GDM1 (cell line): ENCODE results near the gene RTL9.

ENCODE experiments used
- DNase-seq: peaks from one replicate; lab custom pipeline; 2025; lab: John Stamatoyannopoulos, UW

The RTL9 gene

DNA sequence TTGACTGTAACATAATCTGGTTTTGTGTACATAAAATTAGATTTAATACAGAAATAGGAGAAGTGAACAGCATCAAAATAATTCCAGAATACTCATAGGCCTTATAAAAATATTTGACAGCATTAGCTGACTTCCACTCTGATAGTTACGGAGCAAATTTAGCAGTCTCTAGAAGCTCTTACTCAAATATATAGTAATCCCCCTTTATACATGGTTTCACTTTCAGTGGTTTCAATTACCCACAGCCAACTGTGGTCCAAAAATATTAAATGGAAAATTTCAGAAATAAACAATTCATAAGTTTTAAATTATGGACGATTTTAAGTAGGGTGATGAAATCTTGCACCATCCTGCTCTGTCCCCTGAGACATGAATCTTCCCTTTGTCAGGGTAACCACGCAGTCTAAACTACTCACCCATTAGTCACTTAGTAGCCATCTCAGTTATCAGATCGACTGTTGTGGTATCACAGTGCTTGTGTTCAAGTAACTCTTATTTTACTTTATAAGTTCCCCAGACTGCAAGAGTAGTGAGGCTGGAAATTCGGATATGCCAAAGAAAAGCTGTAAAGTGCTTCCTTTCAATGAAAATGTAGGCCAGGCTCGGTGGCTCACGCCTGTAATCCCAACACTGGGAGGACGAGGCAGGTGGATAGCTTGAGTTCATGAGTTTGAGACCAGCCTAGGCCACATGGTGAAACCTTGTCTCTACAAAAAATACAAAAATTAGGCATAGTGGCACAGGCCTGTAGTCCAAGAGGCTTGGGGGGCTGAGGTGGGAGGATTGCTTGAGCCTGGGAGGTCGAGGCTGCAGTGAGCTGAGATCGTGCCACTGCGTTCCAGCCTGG, 17.2 kb upstream of the RTL9 start:
- no peak for DNase-seq

DNA sequence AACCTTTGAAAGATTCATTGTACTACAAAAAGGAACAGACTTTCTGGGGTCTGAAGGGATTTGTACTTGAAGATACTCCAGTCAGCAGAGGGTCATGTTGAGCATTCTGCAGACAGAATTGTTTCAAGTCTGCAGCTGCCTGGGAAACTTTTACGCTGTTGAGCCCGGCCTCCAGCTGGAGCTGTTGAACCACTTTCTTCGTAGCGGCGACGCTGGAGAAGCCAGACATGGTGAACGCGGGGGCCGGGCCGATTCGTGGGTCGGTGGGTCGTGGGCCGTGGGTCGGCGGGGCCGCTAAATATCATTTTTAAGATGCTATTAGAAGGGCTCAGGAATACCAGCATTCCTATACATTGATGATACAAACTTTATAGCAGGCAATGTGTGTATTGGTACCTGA, 12.0 kb upstream of the RTL9 start:
- no peak for DNase-seq

DNA sequence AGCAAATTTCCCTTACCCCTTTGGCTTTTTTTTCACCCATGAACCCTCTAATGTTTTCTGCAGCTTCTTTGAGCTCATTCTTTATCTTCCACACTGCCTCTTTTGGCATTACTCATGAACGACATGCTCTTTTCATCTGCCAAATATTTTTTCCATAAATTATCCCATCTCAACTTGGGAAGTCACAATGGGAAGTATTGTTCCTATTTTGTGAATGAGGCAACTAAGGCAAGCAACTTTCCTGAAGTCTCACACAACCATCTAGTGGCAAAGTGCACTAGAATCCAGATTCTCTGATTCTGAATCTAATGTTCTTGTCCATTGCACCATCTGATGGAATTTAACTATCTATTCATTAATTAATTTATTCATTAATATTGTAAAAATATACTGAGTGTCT, 625 bp downstream of the RTL9 start:
- DNase-seq, result no peak

DNA sequence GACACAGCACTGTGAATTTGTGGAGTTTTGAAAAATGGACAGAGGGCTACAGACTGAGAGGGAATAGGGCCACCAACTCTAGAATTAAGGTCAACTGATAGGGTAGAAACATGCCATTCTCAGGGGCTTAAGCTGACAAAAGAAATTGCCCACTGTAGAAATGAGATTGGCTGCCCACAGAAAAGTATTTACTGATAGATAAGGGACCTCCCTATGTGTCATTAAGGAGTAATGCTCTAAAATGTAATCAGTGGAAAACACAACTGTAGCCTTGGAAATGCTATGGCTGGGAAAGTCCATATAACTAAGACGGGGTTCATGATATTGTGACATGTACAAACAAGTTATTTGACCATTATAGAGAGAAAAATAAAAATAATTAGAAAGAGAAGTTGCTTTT, 4.6 kb downstream of the RTL9 start:
- no peak for DNase-seq

DNA sequence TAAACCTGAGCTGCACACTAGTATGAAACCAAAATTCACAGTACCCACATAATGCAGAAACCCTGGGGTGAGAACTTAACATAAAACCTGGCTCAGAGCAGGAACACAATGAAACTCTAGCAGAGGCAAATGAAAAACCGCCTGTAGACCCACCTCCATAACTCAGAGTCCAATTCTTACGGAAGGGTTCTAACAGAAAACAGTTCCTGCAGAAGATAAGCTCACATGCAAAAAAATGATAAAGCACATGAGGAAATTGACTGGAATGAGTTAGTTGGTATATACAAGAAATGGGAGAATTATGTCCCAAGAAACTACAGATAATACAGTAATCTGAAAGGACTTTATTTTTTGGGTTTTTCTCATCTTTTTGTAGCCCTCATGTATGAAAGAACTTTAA, 14.7 kb downstream of the RTL9 start:
- no peak for DNase-seq

DNA sequence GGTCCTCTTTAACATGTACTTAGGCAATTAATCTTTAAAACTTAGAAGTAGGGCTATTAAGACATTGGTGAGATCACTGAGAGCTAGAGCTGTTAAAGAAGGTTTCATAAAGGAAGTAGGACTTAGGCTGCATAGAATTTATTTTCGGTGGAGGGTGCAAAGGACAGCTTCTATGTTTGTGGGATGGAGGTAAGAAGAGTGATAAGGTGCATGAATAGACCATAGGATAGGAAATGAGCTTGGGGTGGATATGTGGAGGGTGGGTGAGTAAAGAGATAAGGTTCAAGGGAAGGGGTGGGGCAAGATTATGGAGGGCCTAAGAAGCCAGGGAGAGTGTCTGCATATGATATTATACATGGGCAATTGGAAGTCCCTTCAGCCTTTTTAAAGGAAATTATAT, 15.9 kb downstream of the RTL9 start:
- DNase-seq, result no peak

DNA sequence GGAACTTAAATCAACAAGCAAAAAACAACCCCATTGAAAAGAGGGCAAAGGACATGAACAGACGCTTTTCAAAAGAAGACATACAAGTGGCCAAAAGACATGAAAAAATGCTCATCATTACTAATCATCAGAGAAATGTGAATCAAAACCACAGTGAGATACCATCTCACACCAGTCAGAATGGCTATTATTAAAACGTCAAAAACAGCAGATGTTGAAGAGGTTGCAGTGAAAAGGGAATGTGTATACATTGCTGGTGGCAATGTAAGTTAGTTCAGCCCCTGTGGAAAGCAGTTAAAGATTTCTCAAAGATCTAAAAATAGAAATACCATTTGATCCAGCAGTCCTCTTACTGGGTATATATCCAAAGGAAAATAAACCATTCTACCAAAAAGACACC, 22.6 kb downstream of the RTL9 start:
- no peak for DNase-seq

DNA sequence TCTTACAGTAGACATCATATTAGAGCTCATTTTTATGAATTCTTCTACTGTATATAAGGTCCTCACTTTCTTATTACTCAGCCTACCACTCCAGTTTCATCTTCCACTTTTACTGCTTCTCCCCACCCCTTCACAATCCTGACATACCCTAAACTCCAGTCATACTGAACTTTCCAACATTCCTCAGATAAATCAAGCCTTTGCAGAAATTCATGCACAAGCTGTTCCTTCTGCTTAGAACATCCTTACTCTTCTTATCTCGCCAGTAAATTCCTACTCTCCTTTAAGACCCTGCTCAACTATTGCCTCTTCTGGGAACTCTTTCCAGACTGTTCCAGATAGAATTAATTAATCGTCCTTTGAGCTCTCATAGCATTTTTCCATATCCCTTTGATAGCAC, 24.8 kb downstream of the RTL9 start:
- DNase-seq, result no peak

DNA sequence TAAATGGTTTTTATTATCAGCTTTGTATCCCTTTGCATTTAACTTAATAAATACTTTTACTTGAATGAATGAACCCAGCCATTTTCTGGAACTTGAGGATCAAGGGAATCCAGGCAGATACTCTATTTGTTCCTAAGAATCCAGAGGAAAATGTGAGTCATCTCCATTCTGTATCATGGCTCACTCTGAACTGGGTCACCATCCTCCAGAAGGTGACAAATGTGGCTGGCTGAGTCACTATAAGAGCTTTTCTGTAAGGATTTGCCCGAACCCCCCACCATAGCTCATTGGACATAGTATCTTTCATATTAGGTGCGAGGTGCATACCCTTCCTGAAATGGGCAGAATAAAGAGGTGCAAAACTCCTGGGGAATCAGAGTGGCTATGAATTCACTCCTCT, 25.8 kb downstream of the RTL9 start:
- DNase-seq, result no peak

DNA sequence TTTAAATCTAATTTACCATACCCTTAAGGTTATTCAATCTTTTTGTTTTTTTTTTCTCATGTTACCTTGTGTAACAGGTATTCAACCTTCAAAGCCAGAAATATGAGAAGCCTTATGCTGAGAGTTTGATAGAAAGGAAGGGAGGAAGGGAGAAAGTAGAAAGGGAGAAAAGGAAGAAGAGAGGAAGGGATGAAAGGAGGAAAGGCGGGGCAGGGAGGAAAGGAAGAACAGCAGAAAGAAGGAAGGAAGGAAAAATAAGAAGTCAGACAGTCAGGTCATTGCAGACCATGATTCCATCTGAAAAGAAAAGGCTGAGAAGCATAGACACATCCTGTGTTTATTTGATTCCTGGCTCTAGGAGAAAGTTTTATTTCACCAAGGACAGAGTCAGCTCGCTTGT, 30.9 kb downstream of the RTL9 start:
- no peak for DNase-seq

DNA sequence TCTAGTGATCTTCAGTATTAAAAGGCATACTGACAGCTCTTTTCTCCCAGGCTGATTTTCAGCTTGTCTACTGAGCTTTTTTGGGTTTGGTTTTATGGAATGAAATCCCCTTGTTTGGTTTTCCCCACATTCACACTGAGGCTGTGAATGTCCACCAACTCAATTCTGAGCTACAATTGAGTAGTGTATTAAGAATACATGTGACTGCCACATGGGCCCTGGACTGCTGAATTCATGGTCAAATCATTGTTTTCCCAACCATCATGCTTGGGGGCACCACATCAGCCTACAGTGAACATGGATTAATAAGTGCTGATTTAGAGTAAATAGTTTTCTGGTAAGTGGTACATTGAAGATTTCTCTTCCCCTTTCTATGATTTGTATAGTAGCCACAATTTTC, 32.4 kb downstream of the RTL9 start:
- no peak for DNase-seq

DNA sequence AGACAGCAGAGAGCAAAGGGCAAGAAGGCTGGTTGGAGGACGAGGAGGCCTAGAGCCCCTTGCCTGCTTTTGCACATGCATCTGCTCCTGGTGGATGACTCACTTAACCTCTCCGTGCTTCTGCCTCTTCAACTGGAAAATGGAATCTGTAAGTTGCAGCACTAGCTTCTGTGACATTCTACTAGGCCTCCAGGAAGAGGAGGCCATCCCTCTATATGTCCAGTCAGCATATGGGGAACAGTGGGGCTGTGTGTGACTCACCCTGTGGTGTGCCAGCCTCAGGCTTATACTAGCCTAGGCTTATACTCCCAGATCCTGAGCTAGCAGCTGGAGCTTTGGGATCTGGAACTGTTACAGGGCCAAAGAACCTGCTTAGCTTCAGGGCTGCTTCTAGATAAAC, 36.0 kb downstream of the RTL9 start:
- DNase-seq, result no peak

DNA sequence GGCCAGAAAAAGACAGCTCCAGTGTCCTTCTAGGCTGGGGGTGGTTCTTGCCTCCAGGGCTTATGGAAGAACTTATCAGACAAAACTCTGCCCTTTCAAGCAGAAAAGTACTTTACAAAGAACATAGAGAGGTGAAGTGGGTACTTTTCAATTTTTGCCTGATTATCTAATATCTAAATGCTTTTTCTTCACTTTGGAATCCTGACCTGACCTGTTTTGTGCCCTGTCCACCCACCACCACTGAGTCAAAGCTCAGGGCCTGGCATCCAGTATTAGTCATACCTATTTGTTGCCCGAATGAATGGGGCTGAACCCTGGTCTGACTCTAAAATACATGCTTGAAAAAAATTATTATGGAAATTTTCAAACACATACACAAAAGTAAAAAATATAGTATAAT, 37.2 kb downstream of the RTL9 start:
- no peak for DNase-seq

DNA sequence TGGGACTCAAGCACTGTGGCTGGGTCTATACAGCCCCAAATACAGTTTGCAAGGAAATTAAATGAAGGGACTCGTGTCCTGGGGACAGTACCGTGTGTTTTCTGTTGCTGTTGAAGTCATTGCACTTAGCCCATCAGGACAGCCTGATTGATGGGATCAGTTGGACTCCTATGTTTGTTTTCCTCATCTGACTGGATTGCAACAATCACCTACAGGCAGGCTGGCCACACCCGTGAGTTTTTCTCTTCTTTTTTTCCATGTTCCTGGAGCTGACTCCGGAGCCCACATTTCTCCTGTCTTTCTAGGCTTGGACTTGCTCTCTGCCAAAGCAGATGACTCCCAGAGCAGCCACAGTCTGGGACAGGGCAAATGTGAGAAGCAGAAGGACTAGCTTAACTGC, 38.1 kb downstream of the RTL9 start:
- no peak for DNase-seq

DNA sequence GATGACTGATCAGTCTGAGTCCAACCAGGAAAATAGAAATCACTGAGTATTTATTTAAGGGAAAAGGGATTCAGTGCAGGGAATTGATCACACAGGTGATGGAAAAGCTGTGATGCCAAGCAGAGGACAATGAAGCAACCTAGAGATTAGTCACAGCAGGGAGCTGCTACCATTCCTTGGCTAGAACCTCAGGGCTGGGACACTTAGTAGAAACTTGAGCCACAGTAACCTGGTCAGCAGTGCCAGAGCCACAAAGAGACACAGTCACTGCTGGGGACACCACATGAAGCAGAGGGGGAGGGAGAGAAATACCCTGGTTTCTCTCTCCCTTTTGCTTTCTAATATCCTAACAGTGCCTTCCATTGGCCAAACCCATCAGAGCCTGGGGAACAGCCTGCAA, 38.7 kb downstream of the RTL9 start:
- DNase-seq, result no peak

DNA sequence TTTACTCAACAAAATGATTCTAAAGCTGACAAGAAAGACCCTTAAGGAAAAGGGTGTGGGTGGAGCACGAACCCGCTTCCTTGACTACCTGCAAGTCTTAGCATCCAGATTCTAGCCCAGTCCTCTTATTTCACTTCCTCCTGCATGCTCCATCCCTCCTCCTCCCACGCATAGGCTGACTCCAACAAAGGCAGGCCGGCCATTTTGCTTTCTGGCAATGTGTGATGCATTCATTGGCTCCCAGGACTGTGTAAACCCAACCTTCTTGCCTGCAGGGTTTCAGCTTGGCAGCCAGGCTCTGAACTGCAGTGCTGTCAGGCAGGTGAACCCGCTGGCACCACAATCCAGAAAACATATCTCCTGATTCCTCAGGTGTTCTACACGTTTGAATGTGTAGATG, 39.3 kb downstream of the RTL9 start:
- DNase-seq, result no peak

DNA sequence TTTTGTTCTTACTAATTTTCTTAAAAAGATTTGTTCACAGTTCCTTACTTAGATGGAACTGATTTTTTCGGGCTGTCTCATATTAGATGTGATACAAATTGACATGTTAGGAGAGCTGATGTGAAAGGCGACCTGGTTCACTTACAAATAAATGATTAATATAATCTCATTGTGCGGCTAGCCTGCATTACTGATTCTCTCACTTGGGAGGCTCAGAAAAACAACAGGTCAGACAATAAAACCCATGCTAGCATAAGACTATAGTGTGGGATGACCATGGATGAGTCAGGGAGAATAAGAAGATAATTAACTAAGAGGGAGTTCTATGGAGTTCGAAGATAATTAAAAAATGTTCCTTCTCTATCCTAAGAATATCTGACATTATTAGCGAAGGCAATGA, 40.8 kb downstream of the RTL9 start:
- DNase-seq, result no peak

DNA sequence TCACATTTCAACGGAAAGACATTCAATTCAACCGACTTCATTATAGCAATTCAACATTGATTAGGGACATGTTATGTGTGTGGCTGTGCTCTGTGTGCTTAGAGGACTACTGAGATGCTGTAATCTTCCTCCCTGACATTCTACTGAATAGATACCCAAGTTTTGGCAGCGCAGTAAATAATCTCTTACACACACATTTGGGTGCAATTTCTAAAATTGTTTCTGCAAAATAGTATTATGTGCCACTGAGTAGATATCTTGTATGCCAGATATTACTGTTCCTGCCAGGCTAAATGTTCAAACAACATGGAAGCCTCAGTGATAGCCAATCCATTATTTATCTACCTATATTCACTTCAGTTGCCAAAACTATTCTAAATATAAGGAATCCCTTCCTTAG, 41.3 kb downstream of the RTL9 start:
- no peak for DNase-seq

DNA sequence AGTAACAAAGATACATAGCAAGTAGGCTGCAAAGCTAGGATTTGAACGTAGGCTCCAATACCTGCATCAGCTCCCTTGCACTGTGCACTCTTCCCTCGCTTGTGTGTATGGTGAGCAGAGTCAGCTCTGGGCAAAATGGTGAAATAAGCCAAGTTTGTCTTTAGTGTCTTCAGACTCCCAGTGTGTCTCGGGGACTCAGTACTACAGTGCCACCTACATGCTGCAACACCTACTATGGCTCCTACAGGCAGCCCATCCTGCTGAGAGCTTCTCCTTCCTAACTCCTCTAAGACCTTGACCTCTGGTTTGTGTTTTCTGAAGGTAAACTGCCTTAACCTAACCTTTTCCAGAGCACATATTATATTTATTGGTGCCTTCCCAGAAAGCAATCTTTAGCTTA, 42.5 kb downstream of the RTL9 start:
- no peak for DNase-seq

DNA sequence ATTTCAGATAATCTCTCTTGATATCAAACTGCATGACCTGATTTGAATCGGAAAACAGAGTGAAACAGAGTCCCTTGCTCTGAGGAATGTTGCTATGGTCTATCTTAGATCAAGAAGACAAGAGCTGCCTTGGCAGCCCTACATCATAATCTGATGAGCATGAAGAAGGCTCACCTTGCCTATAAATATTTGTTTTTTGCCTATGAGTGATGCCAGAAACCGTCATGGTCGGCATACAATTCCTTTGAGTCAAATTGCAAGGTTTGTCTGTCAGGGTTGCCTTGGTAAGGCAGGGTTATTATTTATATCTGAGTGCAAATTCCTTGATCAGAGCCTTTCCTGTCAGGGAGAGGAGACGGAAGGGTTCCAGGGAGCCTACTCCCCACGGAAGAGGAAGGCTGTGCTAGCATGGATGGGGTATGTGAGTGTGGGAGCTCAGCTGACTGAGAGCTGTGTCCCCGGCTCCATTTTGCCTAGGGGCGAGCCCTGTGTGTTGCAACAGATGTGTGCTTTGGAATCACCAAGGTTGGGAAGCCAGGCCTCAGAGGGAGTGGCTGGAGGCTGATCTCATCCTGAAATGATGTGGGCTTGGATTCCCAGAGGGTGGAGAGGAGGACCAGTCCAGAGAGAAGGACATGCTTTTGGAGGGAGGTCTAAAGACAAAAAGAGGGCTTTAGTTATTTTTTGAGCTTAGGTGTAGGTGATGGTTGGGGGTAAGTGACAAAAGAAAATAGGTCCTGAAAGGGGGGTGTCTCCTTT, 43.6 kb downstream of the RTL9 start:
- no peak for DNase-seq

DNA sequence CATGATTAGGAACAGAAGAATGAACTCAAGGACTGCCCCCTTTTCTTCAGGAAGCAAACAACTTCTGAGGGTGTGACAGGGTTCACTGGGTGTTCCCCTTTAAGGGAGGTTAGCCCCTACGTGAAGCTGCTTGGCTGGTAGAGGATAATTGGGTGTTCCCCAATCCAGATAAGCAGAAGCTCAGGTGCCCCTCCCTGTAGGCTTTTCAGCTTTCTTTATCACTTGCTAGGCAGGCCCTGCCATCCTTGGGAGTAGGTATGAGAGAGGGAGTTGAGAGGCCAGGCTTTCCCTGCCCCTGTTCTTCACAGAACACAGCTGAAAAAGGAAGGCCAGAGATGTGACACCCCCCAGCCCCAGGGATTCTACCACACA, 44.2 kb downstream of the RTL9 start:
- DNase-seq, result no peak

DNA sequence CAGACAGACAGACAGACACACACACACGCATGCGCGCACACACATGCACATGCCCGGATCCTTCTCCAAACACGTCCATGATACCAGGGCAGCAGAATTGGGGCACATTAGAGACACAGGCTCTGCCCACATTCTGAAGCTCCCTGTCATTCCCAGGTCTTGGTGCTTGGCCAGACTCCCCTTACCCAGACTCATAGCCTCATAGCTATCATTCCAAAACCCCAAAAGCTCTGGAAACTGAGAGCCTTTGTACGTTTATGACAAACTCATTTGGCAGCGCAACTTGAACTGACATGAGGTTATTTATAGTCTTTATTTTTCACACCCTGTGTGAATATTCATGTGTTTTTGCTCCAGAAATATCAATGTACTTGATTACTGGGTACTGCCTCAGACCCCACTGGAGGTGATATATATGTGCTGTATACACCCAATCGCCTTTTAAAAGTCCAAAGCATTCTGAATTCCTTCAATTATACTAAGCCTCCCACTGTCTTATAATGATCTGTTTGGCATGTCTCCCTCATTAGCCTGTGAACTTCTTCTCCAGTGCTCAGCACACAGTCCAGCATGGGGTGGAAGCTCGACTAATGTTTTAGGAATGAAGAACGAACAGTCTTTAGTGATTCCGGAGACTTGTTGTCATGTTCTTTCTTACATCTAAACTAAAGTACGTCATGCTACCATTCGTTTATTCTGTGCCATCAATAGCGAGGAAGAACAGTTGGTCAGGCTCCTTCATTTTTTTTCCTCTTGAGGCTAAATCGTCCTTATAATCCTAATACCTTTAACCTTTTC, 45.0 kb downstream of the RTL9 start:
- DNase-seq, result no peak

DNA sequence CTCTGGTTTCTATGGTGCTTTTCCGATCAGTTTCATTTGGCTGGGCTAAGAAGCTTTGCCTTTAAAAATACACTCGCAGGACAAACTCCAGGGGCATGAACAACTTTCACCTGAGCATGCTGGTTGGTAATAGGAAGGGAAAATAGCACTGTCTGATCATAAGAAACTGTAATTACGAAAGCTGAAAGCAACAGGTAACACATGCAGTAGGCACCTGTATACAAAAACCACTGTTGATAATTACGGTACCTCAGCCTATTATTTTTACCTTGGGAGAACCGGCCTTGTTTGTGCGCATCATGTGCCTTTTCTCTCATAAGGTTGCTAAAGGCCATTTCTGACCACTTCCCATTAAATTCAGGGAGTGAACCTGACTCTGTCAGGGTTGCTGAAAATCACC, 45.7 kb downstream of the RTL9 start:
- DNase-seq, result no peak
